ENCODE results near the gene PCDHB2. TPM values are rescaled to one million over a fixed set of nuclear protein-coding genes. Genes with fewer than 3 reads are reported as not detected.

The PCDHB2 gene
- polyA plus RNA-seq, 2 of the 4 experiments (the other 2 are of a cell fraction): 3.4 to 5.0 TPM

- no peaks in the 10 kb centered on the region for H3K4me1 ChIP-seq
- CTCF ChIA-PET: interaction anchor here (0.7 to 2.2 kb wide), 8 partner anchors 9 to 897 kb away, joined by 3 to 9 read pairs (median 4); partner anchors contain the start of genes PCDHA12 and PCDHA8
- peak within 1 kb of the TSS; percentile 42 for H3K4me3 ChIP-seq
- FAIRE-seq (no peak), DNase-seq (ENCODE audit: low read depth in 1 of 2, low spot score in 1 of 2) (no peak), ATAC-seq (peak in 1 of 2 experiments; percentile 46; a peak in 3 of 6 replicates)
- POLR2A ChIA-PET: no interaction called here
- TF ChIP-seq EHF (CRISPR knock-in tag; IDR thresholded peaks at IDR 0.05) (no peak), CHD4 (IDR thresholded peaks at IDR 0.05; ENCODE audit: borderline replicate concordance) (no peak), KDM5A (IDR thresholded peaks at IDR 0.05) (no peak), POLR2AphosphoS2 (conservative IDR thresholded peaks at IDR 0.05; ENCODE audit: low read length) (no peak), CTCF (IDR thresholded peaks at IDR 0.05) (no peak), SMC3 (IDR thresholded peaks at IDR 0.05) (no peak), BHLHE40 (IDR thresholded peaks at IDR 0.05; ENCODE audit: low read depth, low read length) (no peak), ELK1 (IDR thresholded peaks at IDR 0.05; ENCODE audit: low read depth, low read length) (no peak), SREBF2 (IDR thresholded peaks at IDR 0.05) (no peak), MAX (IDR thresholded peaks at IDR 0.05) (no peak), ATOH8 (CRISPR knock-in tag; IDR thresholded peaks at IDR 0.05; ENCODE audit: low read depth) (no peak), HEYL (CRISPR knock-in tag; IDR thresholded peaks at IDR 0.05) (no peak), TP53 (CRISPR knock-in tag; IDR thresholded peaks at IDR 0.05) (no peak), RCOR1 (IDR thresholded peaks at IDR 0.05; ENCODE audit: low read depth, low read length) (no peak), NR3C1 (IDR thresholded peaks at IDR 0.05) (no peak), HES2 (IDR thresholded peaks at IDR 0.05) (no peak), HOXA7 (CRISPR knock-in tag; IDR thresholded peaks at IDR 0.05) (no peak), POLR2A (IDR thresholded peaks at IDR 0.05; ENCODE audit: low read length) (no peak), CEBPB (IDR thresholded peaks at IDR 0.05) (no peak), MYC (IDR thresholded peaks at IDR 0.05; ENCODE audit: borderline replicate concordance, low read length) (no peak)
- no peak within 1 kb of the TSS for H3K27ac ChIP-seq
- H3K4me2 ChIP-seq: peak within 1 kb of the TSS; percentile 70
- 14% methylated on average over 20 of the region's 20 CpGs for WGBS (ENCODE audit: missing lambda C conversion rate)
- 0 out of 3 replicates have a peak, but pooled peaks cover 7% of the 10 kb centered on the region for H3K9me3 ChIP-seq
Measured at GRCh38 chr5:141050622-141051520, 43.5 kb upstream of the PCDHB2 start, which contains the start of gene PCDHB1. Gene PCDHB1 (plus strand): TSS chr5:141051374. CDS start chr5:141051471, 97 bp downstream.

- POLR2A ChIA-PET: no interaction called here
- no peak for DNase-seq (ENCODE audit: low read depth in 1 of 2, low spot score in 1 of 2)
- Histone ChIP-seq H3K9me3 (0 out of 3 replicates have a peak, but pooled peaks cover 7% of the 10 kb centered on the region), H3K4me2 (peak overlapping the region; percentile 70), H3K27ac (no peak overlapping the region), H3K4me1 (no peaks in the 10 kb centered on the region), H3K4me3 (peak overlapping the region; percentile 42)
- 14% methylated on average over 19 of the region's 19 CpGs for WGBS (ENCODE audit: missing lambda C conversion rate)
- no peak for FAIRE-seq
- CTCF ChIA-PET: interaction anchor here (0.7 to 2.2 kb wide), 7 partner anchors 10 to 245 kb away, joined by 3 to 9 read pairs (median 4); partner anchors contain the start of genes PCDHA12 and PCDHA8
- no peak for TF ChIP-seq RNF2 (IDR thresholded peaks at IDR 0.05; ENCODE audit: borderline replicate concordance, low read depth)
- ATAC-seq: peak in 1 of 2 experiments; percentile 32; a peak in 2 of 6 replicates
Measured at GRCh38 chr5:141051521-141051866, 42.9 kb upstream of the PCDHB2 start.
